ENCODE measurements around the gene MIEF1. TPM values are rescaled to one million over a fixed set of nuclear protein-coding genes. Genes with fewer than 3 reads are reported as not detected.

Gene MIEF1
- total RNA-seq, 4 donors from 2014 or later, result 19.7 to 21.7 (median 20.9) TPM

GRCh38 chr22:39530692-39531331 lies 28.7 kb downstream of the MIEF1 start:
- intact Hi-C loops (cut with DNase I), result loop anchor here (5.0 kb wide), 1 partner anchor 816 kb away; the partner anchor contains the start of gene ADSL
- peaks cover 51 to 76% (median 73%) of the 10 kb centered on the region in 4 donors for H3K4me1 ChIP-seq

GRCh38 chr22:39532215-39533073 lies 30.4 kb downstream of the MIEF1 start, which contains the start of gene RPS19BP1:
TSS of gene RPS19BP1 (minus strand) at chr22:39532748. CDS start at chr22:39532738, 10 bp downstream.
- TF ChIP-seq POLR2AphosphoS5 (IDR thresholded peaks at IDR 0.05) (peak; percentile 94 to 98), CTCF (IDR thresholded peaks at IDR 0.05) (peak in 1 of 3 experiments; percentile 27), EP300 (IDR thresholded peaks at IDR 0.05) (no peak), POLR2A (IDR thresholded peaks at IDR 0.05; ENCODE audit: low read depth) (peak; percentile 77)
- H3K9me3 ChIP-seq, result no peaks in the 10 kb centered on the region
- intact Hi-C loops (cut with DNase I), result loop anchor here (5.0 kb wide), 1 partner anchor 815 kb away; the partner anchor contains the start of gene ADSL
- WGBS, result 1% methylated on average over 41 of the region's 67 CpGs
- H3K4me1 ChIP-seq, result peaks cover 51 to 63% (median 58%) of the 10 kb centered on the region in 4 donors
- peak; percentile 99 for DNase-seq (ENCODE audit: extremely low spot score)
- peak within 1 kb of the TSS; percentile 91 to 96 (median 92) for H3K27ac ChIP-seq (replicated peaks in 1 of 4)
- H3K4me3 ChIP-seq, result peak within 1 kb of the TSS; percentile 78 to 95 (median 86)
- peaks cover 0 to 30% (median 22%) of the 10 kb centered on the region in 4 donors for H3K36me3 ChIP-seq
- H3K27me3 ChIP-seq, result no peaks in the 10 kb centered on the region

More at GRCh38 chr22:39530692-39531331, 28.7 kb downstream of the MIEF1 start:
- 41% methylated on average over 7 of the region's 9 CpGs for WGBS
- no peak for DNase-seq (ENCODE audit: extremely low spot score)
- TF ChIP-seq EP300 (IDR thresholded peaks at IDR 0.05) (no peak), POLR2A (IDR thresholded peaks at IDR 0.05; ENCODE audit: low read depth) (no peak), CTCF (IDR thresholded peaks at IDR 0.05) (peak in 1 of 3 experiments; percentile 20), POLR2AphosphoS5 (IDR thresholded peaks at IDR 0.05) (no peak)
- H3K4me3 ChIP-seq, result no peak overlapping the region
- no peaks in the 10 kb centered on the region for H3K9me3 ChIP-seq
- peaks cover 0 to 35% (median 26%) of the 10 kb centered on the region in 4 donors for H3K36me3 ChIP-seq
- peak overlapping the region in 1 of 4 donors; percentile 91 for H3K27ac ChIP-seq (replicated peaks in 1 of 4)
- no peaks in the 10 kb centered on the region for H3K27me3 ChIP-seq

- intact Hi-C loops (cut with DNase I), result loop anchor here (5.0 kb wide), 1 partner anchor 813 kb away; the partner anchor contains the start of gene ADSL
- peak overlapping the region; percentile 6 to 51 (median 44) for H3K27ac ChIP-seq (replicated peaks in 1 of 4)
- TF ChIP-seq POLR2A (IDR thresholded peaks at IDR 0.05; ENCODE audit: low read depth) (no peak), CTCF (IDR thresholded peaks at IDR 0.05) (no peak), EP300 (IDR thresholded peaks at IDR 0.05) (no peak), POLR2AphosphoS5 (IDR thresholded peaks at IDR 0.05) (no peak)
- no peaks in the 10 kb centered on the region for H3K9me3 ChIP-seq
- H3K4me3 ChIP-seq, result no peak overlapping the region
- H3K36me3 ChIP-seq, result peaks cover 0 to 19% (median 12%) of the 10 kb centered on the region in 4 donors
- 75% methylated on average over 6 of the region's 12 CpGs for WGBS
- no peaks in the 10 kb centered on the region for H3K27me3 ChIP-seq
- no peak for DNase-seq (ENCODE audit: extremely low spot score)
- peaks cover 35 to 46% (median 41%) of the 10 kb centered on the region in 4 donors for H3K4me1 ChIP-seq
These were observed 32.0 kb downstream of the MIEF1 start for GRCh38 chr22:39534092-39534506.

- 9% methylated on average over 9 of the region's 41 CpGs for WGBS
- H3K4me1 ChIP-seq, result peaks cover 28 to 39% (median 34%) of the 10 kb centered on the region in 4 donors
- TF ChIP-seq POLR2A (IDR thresholded peaks at IDR 0.05; ENCODE audit: low read depth) (no peak), POLR2AphosphoS5 (IDR thresholded peaks at IDR 0.05) (peak in 1 of 2 donors; percentile 54), CTCF (IDR thresholded peaks at IDR 0.05) (peak; percentile 95 to 99 (median 97)), EP300 (IDR thresholded peaks at IDR 0.05) (no peak)
- peak overlapping the region; percentile 6 to 51 (median 44) for H3K27ac ChIP-seq (replicated peaks in 1 of 4)
- H3K27me3 ChIP-seq, result no peaks in the 10 kb centered on the region
- H3K36me3 ChIP-seq, result peaks cover 0 to 14% (median 6%) of the 10 kb centered on the region in 4 donors
- H3K4me3 ChIP-seq, result peak overlapping the region in 3 of 4 donors; percentile 28 to 37 (median 29)
- no peaks in the 10 kb centered on the region for H3K9me3 ChIP-seq
- DNase-seq (ENCODE audit: extremely low spot score), result peak; percentile 94
- intact Hi-C loops (cut with DNase I), result loop anchor here (5.0 kb wide), 2 partner anchors 493 to 813 kb away; partner anchors contain the start of gene ADSL
These were observed 32.7 kb downstream of the MIEF1 start for GRCh38 chr22:39534591-39535356.

Measured in esophagus muscularis mucosa (tissue), 4 donors.